HG03103 (cell line): ENCODE results near the gene HAUS6.
"Not testable (repeated sequence)": the region's sequence is repeated elsewhere in the genome, so short reads cannot be mapped to it uniquely, and the experiment has no call there.

Source experiments
- ATAC-seq: cut with Tn5 transposase; IDR thresholded peaks from one replicate; pipeline ENCODE4 v1.9.1; 2021; ENCODE audit warnings: low read depth; ENCODE audit not compliant: unreplicated experiment

Gene HAUS6

DNA sequence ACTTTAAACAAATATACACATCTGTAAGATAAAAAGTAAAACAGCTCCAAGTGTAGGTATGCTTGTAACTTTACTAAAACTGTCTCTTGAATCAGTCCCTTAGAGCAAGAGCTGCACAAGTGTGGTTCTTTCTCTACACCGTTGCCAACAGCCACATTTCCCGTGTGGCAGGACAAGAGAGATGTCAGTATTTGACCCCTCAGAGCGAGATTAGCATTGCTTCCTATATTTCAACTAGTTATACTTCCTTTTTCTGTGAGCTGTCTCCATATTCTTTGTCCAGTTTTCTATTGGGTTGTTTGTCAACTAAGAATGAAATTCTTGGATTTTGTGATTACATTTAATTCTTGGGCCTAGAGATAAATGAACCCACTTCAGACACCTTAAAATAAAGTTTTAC lies 16.5 kb upstream of the HAUS6 start:
- ATAC-seq = no peak

DNA sequence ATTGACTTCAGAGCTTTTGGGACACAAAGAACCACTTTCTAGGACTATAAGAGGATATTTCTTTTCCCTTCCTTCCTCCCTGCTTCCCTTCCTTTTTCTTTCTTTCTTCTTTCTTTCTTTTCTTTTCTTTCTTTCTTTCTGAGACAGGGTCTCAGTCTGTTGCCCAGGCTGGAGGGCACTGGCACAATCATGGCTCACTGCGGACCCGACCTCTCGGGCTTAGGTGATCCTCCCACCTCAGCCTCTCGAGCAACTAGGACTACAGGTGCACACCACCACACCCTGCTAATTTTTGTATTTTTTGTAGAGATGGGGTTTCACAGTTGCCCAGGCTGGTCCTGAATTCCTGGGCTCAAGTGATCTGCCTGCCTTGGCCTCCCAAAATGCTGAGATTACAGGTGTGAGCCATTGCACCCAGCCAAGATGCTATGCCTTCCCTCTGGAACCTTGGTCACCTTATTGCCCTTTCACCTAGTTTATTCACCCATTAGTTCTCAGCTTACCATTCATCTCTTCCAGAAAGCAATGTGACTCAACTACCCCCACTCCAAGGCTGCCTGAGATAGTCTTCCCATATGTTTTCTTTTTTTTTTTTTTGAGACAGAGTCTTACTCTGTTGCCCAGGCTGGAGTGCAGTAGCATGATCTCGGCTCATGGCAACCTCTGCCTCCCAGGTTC lies 14.5 kb upstream of the HAUS6 start:
- ATAC-seq = no peak

DNA sequence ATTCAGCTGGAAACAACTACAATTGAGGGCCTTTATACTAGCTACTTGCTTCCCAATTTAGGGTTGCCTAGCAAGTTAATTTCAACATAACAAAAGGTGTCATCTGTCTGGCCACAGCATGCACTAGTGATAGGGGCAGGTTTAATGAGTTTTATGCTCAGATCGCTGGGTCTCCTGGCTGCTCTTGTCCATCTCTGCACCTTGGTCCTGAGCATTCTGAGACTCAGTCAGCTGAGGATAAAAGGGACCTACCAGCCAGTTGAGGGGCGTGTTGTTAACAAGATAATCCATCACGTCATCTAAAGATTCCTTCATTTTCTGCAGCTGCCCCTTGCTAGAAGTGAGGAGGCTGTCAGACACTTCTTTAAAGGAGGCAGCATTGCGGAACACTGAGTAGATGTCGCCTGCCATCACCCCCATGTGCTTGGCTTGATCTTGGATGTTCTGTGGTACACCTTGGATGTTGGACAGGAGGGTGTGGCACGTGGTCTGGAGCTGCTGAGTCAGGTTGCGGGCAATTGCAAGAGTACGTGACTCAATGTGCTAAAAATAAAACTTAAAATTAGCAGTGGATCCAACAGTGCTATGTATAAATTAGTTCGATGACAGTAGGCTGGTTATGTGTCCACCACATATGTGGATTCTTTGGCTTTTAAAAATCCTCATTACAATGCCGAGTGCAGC lies 13.5 kb upstream of the HAUS6 start:
- ATAC-seq = no peak

DNA sequence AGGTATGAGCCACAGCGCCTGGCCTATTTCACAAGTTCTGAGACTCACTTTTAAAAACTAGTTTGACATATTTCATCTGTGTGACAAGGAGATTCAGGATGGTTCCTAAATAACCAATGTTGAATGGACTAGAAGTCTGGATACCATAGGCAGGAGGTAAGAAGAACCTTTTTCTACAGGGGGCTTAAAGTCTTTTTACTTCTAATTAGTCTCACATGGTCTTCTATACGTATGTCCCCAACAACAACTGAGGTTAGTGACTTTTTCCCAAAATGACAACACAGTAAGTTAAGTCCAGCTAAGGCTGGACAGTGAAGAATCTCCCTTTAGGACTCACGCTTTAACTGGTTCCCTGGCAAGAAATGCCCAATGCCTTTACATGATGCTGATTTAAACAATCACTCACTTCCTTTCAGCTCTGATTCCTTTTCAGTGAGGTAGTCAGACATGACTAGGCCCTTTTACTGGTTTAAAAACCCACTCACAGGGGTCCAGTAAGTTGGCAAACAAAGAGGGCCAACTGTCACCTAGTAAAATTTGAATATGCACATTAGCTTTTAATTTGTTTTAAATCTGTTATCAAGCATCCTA lies 12.1 kb upstream of the HAUS6 start:
- ATAC-seq = no peak

DNA sequence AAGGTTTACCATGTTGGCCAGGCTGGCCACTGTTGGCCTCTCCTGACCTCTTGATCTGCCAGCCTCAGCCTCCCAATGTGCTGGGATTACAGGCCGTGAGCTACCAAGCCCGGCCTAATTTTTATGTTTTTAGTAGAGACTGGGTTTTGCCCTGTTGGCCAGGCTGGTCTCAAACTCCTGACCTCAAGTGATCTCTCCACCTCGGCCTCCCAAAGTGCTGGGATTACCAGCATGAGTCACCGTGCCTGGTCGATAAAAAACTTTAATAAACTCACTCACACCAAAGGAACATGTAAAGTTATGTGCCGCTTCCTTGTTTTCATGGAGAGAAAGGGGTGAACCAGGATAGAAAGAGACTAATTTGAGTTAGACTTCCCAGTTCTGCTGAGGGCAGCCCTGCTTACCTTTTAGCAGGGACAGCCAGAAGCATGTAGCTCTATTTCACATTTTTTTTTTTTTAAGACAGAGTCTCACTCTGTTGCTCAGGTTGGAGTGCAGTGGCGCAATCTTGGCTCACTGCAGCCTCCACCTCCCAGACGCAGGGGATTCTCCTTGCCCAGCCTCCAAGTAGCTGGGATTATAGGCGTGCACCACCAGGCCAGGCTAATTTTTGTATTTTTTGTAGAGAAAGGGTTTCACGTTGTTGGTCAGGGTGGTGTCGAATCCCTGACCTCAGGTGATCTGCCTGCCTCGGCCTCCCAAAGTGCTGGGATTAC lies 11.4 kb upstream of the HAUS6 start:
- ATAC-seq = no peak

DNA sequence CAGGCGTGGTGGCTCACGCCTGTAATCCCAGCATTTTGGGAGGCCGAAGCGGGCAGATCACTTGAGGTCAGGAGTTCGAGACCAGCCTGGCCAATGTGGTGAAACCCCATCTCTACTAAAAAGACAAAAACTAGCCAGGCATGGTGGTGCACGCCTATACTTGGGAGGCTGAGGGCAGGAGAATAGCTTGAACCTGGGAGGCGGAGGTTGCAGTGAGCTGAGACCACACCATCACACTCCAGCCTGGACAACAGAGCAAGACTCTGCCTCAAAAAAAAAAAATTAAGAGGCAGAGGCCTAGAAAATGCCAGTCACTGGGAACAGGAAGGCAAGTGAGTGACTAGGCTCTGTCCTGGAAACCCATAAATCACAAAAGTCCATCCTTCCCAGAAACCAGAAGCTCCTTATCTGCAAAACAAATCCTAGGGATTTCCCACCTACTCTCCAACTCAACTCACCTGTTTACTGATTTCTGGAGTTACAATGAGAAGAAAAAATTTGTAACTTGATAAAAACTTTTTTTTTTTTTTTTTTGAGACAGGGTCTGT lies 10.4 kb upstream of the HAUS6 start:
- not testable (repeated sequence) for ATAC-seq

DNA sequence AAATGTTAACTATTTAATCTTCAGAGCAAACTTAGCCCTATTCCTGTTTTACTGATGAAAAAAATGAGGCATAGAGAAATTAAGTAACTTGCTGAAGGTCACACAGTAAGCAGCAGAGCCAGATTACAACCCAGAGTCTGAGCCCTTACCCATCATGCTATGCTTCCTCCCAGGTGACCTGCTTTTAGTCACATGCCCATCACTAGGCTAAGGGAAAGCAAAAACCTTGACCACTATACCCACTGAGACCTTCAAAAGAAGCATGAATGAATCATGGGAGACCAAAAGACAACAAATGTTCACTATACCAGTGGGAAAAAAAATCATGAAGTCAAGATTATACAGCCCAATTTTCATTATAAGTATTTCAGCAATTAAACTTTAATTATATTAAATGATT lies 5.3 kb upstream of the HAUS6 start:
- ATAC-seq = no peak

DNA sequence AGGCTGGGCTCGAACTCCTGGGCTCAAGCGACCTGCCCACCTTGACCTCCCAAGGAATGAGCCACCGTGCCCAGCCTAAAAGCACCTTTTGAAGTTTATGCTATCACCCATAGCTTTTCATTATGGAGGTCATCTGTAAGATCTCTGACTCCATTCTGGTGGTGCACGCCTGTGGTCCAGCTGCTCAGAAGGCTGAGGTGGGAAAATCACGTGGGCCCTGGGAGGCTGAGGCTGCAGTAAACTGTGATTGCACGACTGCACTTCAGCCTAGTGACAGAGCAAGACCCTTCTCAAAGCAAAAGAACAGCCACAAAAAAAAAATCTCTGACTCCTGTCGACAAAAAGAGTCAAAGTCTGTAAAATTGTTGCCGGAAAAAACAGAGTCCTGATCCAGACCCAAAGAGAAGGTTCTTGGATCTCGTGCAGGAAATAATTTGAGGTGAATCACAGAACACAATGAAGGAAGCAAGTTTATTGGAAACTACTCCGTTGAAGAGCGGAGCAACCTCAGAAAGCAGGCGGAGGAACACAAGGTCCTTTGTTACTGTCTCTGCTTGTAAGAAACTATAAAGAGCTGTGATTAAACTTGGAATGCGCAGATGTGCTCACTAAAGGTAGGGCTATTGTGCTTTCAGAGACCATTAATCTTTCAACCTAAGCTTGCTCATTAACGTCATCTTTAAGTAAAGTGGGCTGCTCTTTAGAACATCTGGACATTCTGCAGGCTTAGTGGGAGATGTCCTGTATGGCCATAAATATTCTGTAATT lies 2.0 kb upstream of the HAUS6 start:
- no peak for ATAC-seq

DNA sequence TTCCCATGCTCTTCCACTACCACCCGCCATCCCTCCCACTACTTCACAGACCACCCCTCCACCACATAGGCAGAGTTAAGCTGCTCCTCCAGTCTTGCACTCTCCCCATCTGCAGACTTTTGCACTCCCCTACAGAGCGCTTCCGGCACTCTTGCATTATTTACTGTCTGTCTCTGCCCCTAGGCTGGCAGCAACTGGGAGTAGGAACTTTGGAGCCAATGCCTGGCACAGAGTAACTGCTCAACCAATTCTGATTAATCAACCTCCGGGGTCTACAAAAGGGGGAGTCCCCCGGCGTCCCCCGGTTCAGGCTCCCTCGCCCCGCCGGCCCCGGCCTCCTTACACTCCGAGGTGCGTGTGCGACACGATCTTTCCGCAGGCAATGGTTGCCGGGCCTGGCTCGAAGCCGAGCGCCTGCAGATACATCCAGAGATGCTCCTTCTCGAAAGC lies 498 bp downstream of the HAUS6 start:
- ATAC-seq = peak; percentile 22

DNA sequence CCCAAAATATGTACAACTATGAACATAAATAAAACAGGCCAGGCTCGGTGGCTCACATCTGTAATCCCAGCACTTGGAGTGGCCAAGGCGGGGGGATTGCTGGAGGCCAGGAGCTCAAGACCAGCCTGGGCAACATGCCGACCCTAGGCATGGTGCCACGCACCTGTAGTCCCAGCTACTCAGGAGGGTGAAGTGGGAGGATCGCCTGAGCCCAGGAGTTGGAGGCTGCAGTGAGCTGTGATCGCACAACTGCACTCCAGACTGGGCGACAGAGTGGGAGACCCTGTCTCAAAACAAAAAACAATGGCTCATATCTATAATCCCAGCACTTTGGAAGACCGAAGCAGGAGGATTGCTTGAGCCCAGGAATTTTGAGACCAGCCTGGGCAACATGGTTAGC lies 1.5 kb downstream of the HAUS6 start:
- no peak for ATAC-seq

DNA sequence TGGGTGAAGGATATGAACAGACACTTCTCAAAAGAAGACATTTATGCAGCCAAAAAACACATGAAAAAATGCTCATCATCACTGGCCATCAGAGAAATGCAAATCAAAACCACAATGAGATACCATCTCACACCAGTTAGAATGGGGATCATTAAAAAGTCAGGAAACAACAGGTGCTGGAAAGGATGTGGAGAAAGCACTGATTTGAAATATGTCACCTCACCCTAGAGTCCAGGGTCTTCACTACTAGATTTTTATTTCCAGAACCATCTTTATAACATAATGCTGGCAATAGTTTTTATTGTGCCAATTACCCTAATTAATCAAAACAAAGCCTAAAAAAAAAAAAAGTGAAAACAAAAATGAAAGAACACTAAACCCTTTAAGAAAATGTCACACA lies 5.3 kb downstream of the HAUS6 start:
- not testable (repeated sequence) for ATAC-seq

DNA sequence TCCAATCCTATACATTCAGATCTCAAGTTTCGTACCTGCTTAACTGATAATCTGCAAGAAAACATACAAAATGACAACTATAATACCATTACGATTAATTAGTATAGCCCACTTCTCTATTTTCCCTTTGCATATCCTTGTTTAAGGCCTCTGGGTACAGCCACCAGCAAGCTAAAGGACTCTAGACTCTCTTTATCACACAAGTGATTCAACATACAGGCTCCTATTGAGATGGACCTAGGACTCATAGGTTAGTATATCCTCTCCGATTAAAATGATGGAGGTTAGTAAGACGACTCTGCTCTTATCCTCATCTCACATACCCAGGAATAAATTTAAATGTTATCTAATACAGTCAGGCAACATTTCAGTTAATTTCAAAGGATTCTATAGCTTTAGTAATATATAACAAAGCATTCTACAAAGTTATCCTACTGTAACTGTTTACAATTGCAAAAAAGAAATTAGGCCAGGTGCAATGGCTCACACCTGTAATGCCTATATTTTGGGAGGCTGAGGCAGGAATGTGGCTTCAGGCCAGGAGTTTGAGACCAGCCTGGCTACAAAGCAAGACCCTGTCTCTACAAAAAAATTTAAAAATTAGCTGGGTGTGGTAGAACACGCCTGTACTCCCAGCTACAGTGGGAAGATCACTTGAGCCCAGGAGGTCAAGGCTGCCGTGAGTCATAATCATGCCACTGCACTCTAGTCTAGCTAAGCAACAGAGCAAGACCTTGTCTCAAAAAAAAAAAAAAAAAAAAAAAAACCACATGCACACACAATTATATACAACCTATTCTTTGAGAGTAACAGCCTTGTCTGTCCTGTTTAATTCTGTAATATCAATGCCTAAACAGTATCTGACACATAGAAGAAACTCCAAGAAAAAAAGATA lies 15.4 kb downstream of the HAUS6 start:
- no peak for ATAC-seq

DNA sequence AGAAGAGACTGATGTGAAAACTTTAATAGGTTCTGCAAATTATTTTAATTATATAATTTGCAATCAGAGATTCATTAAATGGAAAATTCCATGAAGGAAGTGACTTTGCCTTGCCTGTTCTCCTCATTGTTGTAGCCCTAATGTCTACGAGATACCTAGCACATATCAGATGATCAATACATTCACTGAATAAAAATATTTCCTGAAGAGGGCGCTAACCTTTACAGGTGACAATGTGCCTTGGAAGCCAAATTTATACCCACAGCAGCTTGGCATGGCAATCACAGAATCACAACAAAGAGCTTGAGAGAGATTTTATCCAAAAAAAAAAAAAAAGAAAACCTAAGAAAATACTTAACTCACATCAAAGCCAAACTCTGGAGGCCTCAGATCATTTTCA lies 17.4 kb downstream of the HAUS6 start:
- ATAC-seq = peak; percentile 54

DNA sequence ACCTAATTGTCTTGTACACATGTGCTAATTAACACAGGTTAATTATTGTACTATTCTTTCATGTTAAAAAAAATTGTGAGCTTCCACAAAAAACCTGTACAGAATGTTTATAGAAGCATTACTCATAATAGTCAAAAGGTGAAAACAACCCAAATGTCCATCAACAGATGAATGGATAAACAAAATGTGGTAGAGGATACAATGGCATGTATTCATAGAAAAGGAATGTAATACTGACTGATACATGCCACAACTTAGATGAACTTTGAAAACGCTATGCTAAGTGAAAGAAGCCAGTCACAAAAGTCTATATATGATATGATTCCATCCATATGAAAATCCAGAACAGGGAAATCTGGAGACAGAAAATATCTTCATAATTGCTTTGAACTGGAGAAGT lies 27.9 kb downstream of the HAUS6 start:
- no peak for ATAC-seq

DNA sequence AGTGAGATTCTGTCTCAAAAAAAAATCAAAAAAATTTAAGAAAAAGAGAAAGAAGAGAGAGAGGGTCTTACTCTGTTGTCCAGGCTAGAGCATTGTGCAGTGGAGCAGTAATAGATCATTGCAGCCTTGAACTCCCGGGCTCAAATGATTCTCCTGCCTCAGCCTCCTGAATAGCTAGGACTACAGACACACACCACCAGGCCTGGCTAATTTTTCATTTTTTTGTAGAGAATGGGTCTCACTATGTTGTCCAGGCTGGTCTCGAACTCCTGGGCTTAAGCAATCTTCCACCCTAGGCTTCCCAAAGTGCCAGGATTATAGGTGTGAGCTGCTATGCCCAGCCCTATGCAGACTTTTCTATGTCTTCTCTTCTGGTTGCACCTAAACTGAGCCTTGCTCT lies 28.5 kb downstream of the HAUS6 start:
- ATAC-seq = no peak

DNA sequence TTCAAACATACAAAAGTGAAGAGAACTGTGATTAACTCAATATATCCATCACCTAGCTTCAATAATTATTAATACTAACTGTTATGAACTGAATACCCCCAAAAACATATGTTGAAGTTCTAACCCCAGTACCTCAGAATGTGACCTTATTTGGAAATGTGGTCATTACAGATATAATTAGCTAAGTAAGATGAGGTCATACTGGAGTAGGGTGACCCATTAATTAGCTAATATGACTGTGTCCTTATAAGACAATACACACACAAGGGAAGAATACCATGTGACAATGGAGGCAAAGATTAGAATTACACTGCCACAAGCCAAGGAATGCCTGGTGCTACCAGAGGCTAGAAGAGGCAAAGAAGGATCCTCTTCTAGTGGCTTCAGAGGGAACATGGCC lies 45.7 kb downstream of the HAUS6 start:
- no peak for ATAC-seq

DNA sequence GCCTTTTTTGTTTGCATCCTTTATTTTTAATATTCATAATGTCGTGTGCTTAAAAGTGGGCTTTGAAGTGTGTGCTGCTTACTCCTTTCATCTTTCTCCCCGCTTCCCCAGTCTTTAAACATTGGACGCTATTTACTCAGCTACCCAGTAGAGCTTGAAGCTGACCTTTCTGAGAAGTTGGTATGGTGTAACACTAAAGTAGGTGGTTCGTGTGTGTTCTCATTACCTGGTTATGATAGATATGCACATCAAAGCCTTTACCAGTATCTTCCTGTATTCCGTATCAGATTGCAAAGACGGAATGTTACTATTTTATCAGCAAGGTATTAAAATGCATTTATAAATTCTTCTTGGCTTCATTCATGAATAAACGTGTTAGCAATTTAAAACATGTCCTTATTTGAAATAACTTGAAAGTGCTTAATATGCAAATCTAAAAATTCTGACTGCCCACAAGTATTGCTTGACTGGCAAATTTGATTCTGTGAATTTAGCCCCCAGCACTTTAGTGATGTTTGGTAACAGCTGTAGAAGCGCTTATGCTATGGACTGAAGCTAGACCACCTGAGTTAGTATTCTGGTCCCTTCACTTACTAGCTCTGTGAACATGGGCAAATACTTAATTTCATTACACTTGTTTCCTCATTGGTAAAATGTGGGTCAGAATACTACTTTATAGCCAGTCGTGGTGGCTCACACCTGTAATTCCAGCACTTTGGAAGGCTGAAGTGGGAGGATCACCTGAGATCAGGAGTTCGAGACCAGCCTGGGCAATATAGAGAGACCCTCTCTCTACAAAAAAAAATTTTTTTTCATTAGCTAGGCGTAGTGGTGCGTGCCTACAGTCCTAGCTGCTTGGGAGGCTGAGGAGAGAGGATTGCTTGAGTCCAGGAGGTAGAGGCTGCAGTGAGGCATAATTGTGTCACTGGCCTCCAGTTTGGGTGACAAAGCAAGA lies 51.8 kb downstream of the HAUS6 start:
- ATAC-seq = no peak

DNA sequence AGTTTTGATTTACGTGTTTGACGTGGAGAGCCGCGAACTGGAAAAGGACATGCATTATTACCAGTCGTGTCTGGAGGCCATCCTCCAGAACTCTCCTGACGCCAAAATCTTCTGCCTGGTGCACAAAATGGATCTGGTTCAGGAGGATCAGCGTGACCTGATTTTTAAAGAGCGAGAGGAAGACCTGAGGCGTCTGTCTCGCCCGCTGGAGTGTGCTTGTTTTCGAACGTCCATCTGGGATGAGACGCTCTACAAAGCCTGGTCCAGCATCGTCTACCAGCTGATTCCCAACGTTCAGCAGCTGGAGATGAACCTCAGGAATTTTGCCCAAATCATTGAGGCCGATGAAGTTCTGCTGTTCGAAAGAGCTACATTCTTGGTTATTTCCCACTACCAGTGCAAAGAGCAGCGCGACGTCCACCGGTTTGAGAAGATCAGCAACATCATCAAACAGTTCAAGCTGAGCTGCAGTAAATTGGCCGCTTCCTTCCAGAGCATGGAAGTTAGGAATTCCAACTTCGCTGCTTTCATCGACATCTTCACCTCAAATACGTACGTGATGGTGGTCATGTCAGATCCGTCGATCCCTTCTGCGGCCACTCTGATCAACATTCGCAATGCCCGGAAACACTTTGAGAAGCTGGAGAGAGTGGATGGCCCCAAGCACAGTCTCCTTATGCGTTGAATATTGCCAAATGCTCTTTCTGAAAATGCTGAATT lies 52.6 kb downstream of the HAUS6 start:
- no peak for ATAC-seq
